Mammary epithelial cell (primary cell): ENCODE results near the gene LIMCH1.

Source experiments
- CTCF ChIP-seq, 2 donors: IDR thresholded peaks in 1 of 2; conservative IDR thresholded peaks in 1 of 2; 2 replicates each; pipeline ENCODE4 v1.5.1; 2011 to 2012; ENCODE audit warnings: inconsistent platforms in 2 of 2, low read length in 2 of 2, mild to moderate bottlenecking in 2 of 2, control low read depth in 1 of 2, low read depth in 1 of 2; ENCODE audit not compliant: insufficient read depth in 1 of 2; ENCODE audit errors: extremely low read depth in 1 of 2
- EZH2 ChIP-seq: IDR thresholded peaks from 2 replicates; pipeline ENCODE4 v1.6.1; 2012; ENCODE audit warnings: low read length, inconsistent platforms, borderline replicate concordance

GRCh38 chr4:41550308-41550707, 12.4 kb downstream of the LIMCH1 start:
- no peak for TF ChIP-seq CTCF (conservative IDR thresholded peaks at IDR 0.05 in 1 of 2, IDR thresholded peaks at IDR 0.05 in 1 of 2; ENCODE audit: extremely low read depth in 1 of 2, insufficient read depth in 1 of 2, low read depth in 1 of 2, low read length in 2 of 2)
- TF ChIP-seq EZH2 = no peak
